ENCODE results near the gene B3GALNT2. TPM values are rescaled to one million over a fixed set of nuclear protein-coding genes. Genes with fewer than 3 reads are reported as not detected.

Gene B3GALNT2
- polyA plus RNA-seq, 1 donor (not counting 4 experiments of a cell fraction or from before 2014, with no cell fraction given), result 30.5 TPM

GRCh38 chr1:235427447-235427846, 76.8 kb downstream of the B3GALNT2 start:
- peaks cover 2% of the 10 kb centered on the region for H3K79me2 ChIP-seq (ENCODE audit: control insufficient read depth, insufficient read depth, low read length)
- no peak overlapping the region for H3K4me2 ChIP-seq (ENCODE audit: control insufficient read depth, extremely low read depth, insufficient read depth, low read depth, low read length)
- no peak overlapping the region for H3K9ac ChIP-seq (ENCODE audit: control insufficient read depth, extremely low read depth, insufficient read depth, low read length)
- H3K27ac ChIP-seq (ENCODE audit: control insufficient read depth, insufficient read depth, low read length), result no peak overlapping the region
- H3K36me3 ChIP-seq (ENCODE audit: control insufficient read depth in 2 of 2, extremely low read depth in 1 of 2, insufficient read depth in 2 of 2, low read length in 2 of 2), result peaks cover 0 to 4% of the 10 kb centered on the region in 2 experiments
- no peaks in the 10 kb centered on the region for H3K27me3 ChIP-seq (ENCODE audit: control insufficient read depth, extremely low read depth, insufficient read depth, low read length)
- DNase-seq (ENCODE audit: low read depth, low spot score), result no peak
- TF ChIP-seq CTCF (optimal IDR thresholded peaks at IDR 0.05 in 1 of 3, IDR thresholded peaks at IDR 0.05 in 1 of 3, conservative IDR thresholded peaks at IDR 0.05 in 1 of 3; ENCODE audit: extremely low read depth in 1 of 3, insufficient read depth in 2 of 3, low read length in 3 of 3) (no peak), EZH2 (IDR thresholded peaks at IDR 0.05; ENCODE audit: low read length) (no peak)
- H3K9me3 ChIP-seq (ENCODE audit: control insufficient read depth, low read depth, low read length), result no peaks in the 10 kb centered on the region
- no peak for FAIRE-seq
- no peaks in the 10 kb centered on the region for H3K9me1 ChIP-seq (ENCODE audit: control insufficient read depth, extremely low read depth, insufficient read depth, low read length)
- dilution Hi-C loops (cut with MboI; ENCODE audit: extremely low pct_ligation_motif_present, low sequenced_read_pairs), result no loop called here
- no peak overlapping the region for H2AFZ ChIP-seq (ENCODE audit: control insufficient read depth, low read length)
- H4K20me1 ChIP-seq (ENCODE audit: control insufficient read depth, extremely low read depth, insufficient read depth, low read length), result no peaks in the 10 kb centered on the region
- no peak overlapping the region for H3K4me3 ChIP-seq (ENCODE audit: control insufficient read depth in 2 of 3, extremely low read depth in 1 of 3, insufficient read depth in 2 of 3, low read depth in 1 of 3, low read length in 3 of 3)
- H3K4me1 ChIP-seq (ENCODE audit: control insufficient read depth, extremely low read depth, insufficient read depth, low read length), result no peaks in the 10 kb centered on the region

DNA sequence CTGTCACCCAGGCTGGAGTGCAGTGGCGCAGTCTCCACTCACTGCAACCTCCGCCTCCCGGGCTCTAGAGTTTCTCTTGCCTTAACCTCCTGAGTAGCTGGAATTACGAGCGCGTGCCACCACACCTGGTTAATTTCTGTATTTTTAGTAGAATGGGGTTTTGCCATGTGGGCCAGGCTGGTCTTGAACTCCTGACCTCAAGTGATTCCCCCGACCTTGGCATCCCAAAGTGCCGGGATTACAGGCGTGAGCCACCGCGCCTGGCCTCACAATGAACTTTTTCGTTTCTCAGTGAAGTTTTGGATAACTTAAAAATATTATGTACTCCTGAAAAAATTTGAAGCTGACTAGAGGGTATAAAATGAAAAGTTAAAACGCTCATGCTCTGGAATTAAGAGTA, 77.6 kb downstream of the B3GALNT2 start:
- no peaks in the 10 kb centered on the region for H3K9me3 ChIP-seq (ENCODE audit: control insufficient read depth, low read depth, low read length)
- no peak for TF ChIP-seq CTCF (optimal IDR thresholded peaks at IDR 0.05 in 1 of 3, IDR thresholded peaks at IDR 0.05 in 1 of 3, conservative IDR thresholded peaks at IDR 0.05 in 1 of 3; ENCODE audit: extremely low read depth in 1 of 3, insufficient read depth in 2 of 3, low read length in 3 of 3)
- no peak for TF ChIP-seq EZH2 (IDR thresholded peaks at IDR 0.05; ENCODE audit: low read length)
- H4K20me1 ChIP-seq (ENCODE audit: control insufficient read depth, extremely low read depth, insufficient read depth, low read length), result no peaks in the 10 kb centered on the region
- no peaks in the 10 kb centered on the region for H3K27me3 ChIP-seq (ENCODE audit: control insufficient read depth, extremely low read depth, insufficient read depth, low read length)
- no peak overlapping the region for H3K27ac ChIP-seq (ENCODE audit: control insufficient read depth, insufficient read depth, low read length)
- peaks cover 0 to 4% of the 10 kb centered on the region in 2 experiments for H3K36me3 ChIP-seq (ENCODE audit: control insufficient read depth in 2 of 2, extremely low read depth in 1 of 2, insufficient read depth in 2 of 2, low read length in 2 of 2)
- no peak for DNase-seq (ENCODE audit: low read depth, low spot score)
- H3K79me2 ChIP-seq (ENCODE audit: control insufficient read depth, insufficient read depth, low read length), result peaks cover 2% of the 10 kb centered on the region
- no peak for FAIRE-seq
- no peaks in the 10 kb centered on the region for H3K4me1 ChIP-seq (ENCODE audit: control insufficient read depth, extremely low read depth, insufficient read depth, low read length)
- no peak overlapping the region for H3K9ac ChIP-seq (ENCODE audit: control insufficient read depth, extremely low read depth, insufficient read depth, low read length)
- H2AFZ ChIP-seq (ENCODE audit: control insufficient read depth, low read length), result no peak overlapping the region
- dilution Hi-C loops (cut with MboI; ENCODE audit: extremely low pct_ligation_motif_present, low sequenced_read_pairs), result no loop called here
- no peak overlapping the region for H3K4me3 ChIP-seq (ENCODE audit: control insufficient read depth in 2 of 3, extremely low read depth in 1 of 3, insufficient read depth in 2 of 3, low read depth in 1 of 3, low read length in 3 of 3)
- H3K9me1 ChIP-seq (ENCODE audit: control insufficient read depth, extremely low read depth, insufficient read depth, low read length), result no peaks in the 10 kb centered on the region
- H3K4me2 ChIP-seq (ENCODE audit: control insufficient read depth, extremely low read depth, insufficient read depth, low read depth, low read length), result no peak overlapping the region
